Spinal cord (tissue), 10 donors: ENCODE measurements around the gene TBC1D9B. TPM values are rescaled to one million over a fixed set of nuclear protein-coding genes. Genes with fewer than 3 reads are reported as not detected.

ENCODE experiments used
- DNase-seq, 6 donors: peaks; one replicate each; pipeline versions ENCODE4 v3.0.0 to v3.0.0-alpha.2; 2013 to 2015; ENCODE audit warnings: low spot score in 6 of 6, low read depth in 4 of 6
- H3K27ac ChIP-seq: one replicate; pipeline ENCODE4 v1.5.1; 2013; ENCODE audit warnings: low read depth, low read length, control low read depth
- H3K27me3 ChIP-seq: one replicate; pipeline ENCODE4 v1.6.1; 2013; ENCODE audit warnings: low read length; ENCODE audit not compliant: control insufficient read depth, insufficient read depth
- H3K36me3 ChIP-seq: one replicate; pipeline ENCODE4 v1.6.1; 2013; ENCODE audit warnings: low read length; ENCODE audit not compliant: control insufficient read depth, insufficient read depth
- H3K4me1 ChIP-seq: one replicate; pipeline ENCODE4 v1.6.1; 2013; ENCODE audit warnings: low read length; ENCODE audit not compliant: control insufficient read depth, insufficient read depth
- H3K4me3 ChIP-seq: one replicate; pipeline ENCODE4 v1.5.1; 2013; ENCODE audit warnings: low read depth, low read length, control low read depth
- H3K9me3 ChIP-seq: one replicate; pipeline ENCODE4 v1.6.1; 2013; ENCODE audit warnings: low read length; ENCODE audit not compliant: control insufficient read depth, insufficient read depth
- WGBS: methylation state at CpG from one replicate; pipeline ENCODE4 v1.1.5; 2013; ENCODE audit warnings: missing lambda C conversion rate; ENCODE audit not compliant: insufficient coverage; 5-methylcytosine and 5-hydroxymethylcytosine counted together
- polyA plus RNA-seq, 2 donors: library from polyadenylated mRNA; unstranded; fragments of 120-200 nt; gene quantifications; one replicate each; pipeline ENCODE4 v1.2.1, GENCODE V29; 2013; ENCODE audit not compliant: insufficient read length in 2 of 2
- total RNA-seq, 2 donors: library from RNA; depleted of rRNA in 1 of 2; stranded (reverse); fragments of 120-200 nt in 1 of 2; fragments of >200 nt in 1 of 2; gene quantifications; one replicate each; pipeline versions ENCODE4 v1.2.3 to v1.2.4, GENCODE V29; 2013 to 2014
- donor health status: healthy.

TBC1D9B gene
- total and polyA plus RNA-seq, 4 donors, result 46.0 to 124 (median 75.1) TPM

- 1% methylated on average over 25 of the region's 35 CpGs for WGBS
Observed at GRCh38 chr5:179818746-179819295, 88.9 kb downstream of the TBC1D9B start.

GRCh38 chr5:179817890-179818745 lies 89.6 kb downstream of the TBC1D9B start:
- Histone ChIP-seq H3K9me3 (no peaks in the 10 kb centered on the region), H3K27ac (peak overlapping the region; percentile 85)
- no peak for DNase-seq

More at GRCh38 chr5:179818746-179819295, 88.9 kb downstream of the TBC1D9B start:
- H3K27ac ChIP-seq, result peak overlapping the region; percentile 85
- peaks cover 25% of the 10 kb centered on the region for H3K36me3 ChIP-seq
- H3K9me3 ChIP-seq, result no peaks in the 10 kb centered on the region
- DNase-seq, result peak in 2 of 6 donors; percentile 87 to 91
- peaks cover 55% of the 10 kb centered on the region for H3K4me1 ChIP-seq
- H3K4me3 ChIP-seq, result peak overlapping the region; percentile 59
- peaks cover 7% of the 10 kb centered on the region for H3K27me3 ChIP-seq

GRCh38 chr5:179817470-179817840 lies 90.2 kb downstream of the TBC1D9B start:
- H3K4me3 ChIP-seq, result peak overlapping the region; percentile 29
- no peak overlapping the region for H3K27ac ChIP-seq
- H3K4me1 ChIP-seq, result peaks cover 49% of the 10 kb centered on the region
- WGBS, result 77% methylated on average over 5 of the region's 8 CpGs
- H3K9me3 ChIP-seq, result no peaks in the 10 kb centered on the region
- peaks cover 7% of the 10 kb centered on the region for H3K27me3 ChIP-seq
- H3K36me3 ChIP-seq, result peaks cover 26% of the 10 kb centered on the region
- no peak for DNase-seq

More at GRCh38 chr5:179817890-179818745, 89.6 kb downstream of the TBC1D9B start:
- peak overlapping the region; percentile 59 for H3K4me3 ChIP-seq
- H3K4me1 ChIP-seq, result peaks cover 55% of the 10 kb centered on the region
- WGBS, result 75% methylated on average over 11 of the region's 14 CpGs
- H3K36me3 ChIP-seq, result peaks cover 25% of the 10 kb centered on the region
- H3K27me3 ChIP-seq, result peaks cover 7% of the 10 kb centered on the region

- Histone ChIP-seq H3K4me1 (peaks cover 44% of the 10 kb centered on the region), H3K27me3 (peaks cover 7% of the 10 kb centered on the region), H3K4me3 (peak overlapping the region; percentile 29), H3K27ac (no peak overlapping the region), H3K9me3 (no peaks in the 10 kb centered on the region), H3K36me3 (peaks cover 30% of the 10 kb centered on the region)
- DNase-seq, result no peak
- 3% methylated on average over 71 of the region's 72 CpGs for WGBS
Observed at GRCh38 chr5:179816796-179817469, 90.8 kb downstream of the TBC1D9B start.

GRCh38 chr5:179816401-179816795 lies 91.3 kb downstream of the TBC1D9B start:
- no peak for DNase-seq
- H3K9me3 ChIP-seq, result no peaks in the 10 kb centered on the region
- H3K4me3 ChIP-seq, result peak overlapping the region; percentile 29
- no peak overlapping the region for H3K27ac ChIP-seq
- peaks cover 7% of the 10 kb centered on the region for H3K27me3 ChIP-seq
- WGBS, result 34% methylated on average over 21 of the region's 23 CpGs
- peaks cover 35% of the 10 kb centered on the region for H3K36me3 ChIP-seq
- H3K4me1 ChIP-seq, result peaks cover 41% of the 10 kb centered on the region

- H3K36me3 ChIP-seq, result peaks cover 38% of the 10 kb centered on the region
- no peak for DNase-seq
- no peaks in the 10 kb centered on the region for H3K9me3 ChIP-seq
- WGBS, result 95% methylated on average over 19 of the region's 21 CpGs
- H3K4me1 ChIP-seq, result peaks cover 39% of the 10 kb centered on the region
- H3K27me3 ChIP-seq, result peaks cover 7% of the 10 kb centered on the region
- no peak overlapping the region for H3K4me3 ChIP-seq
- H3K27ac ChIP-seq, result no peak overlapping the region
Observed at GRCh38 chr5:179815491-179816249, 92.0 kb downstream of the TBC1D9B start.

- Histone ChIP-seq H3K27ac (no peak overlapping the region), H3K36me3 (peaks cover 38% of the 10 kb centered on the region), H3K4me3 (no peak overlapping the region), H3K9me3 (no peaks in the 10 kb centered on the region), H3K4me1 (peaks cover 25% of the 10 kb centered on the region), H3K27me3 (peaks cover 7% of the 10 kb centered on the region)
- WGBS, result no CpG with 5 or more reads among the region's 3 CpGs
- DNase-seq, result no peak
Observed at GRCh38 chr5:179814090-179814489, 93.6 kb downstream of the TBC1D9B start.

GRCh38 chr5:179812997-179813607 lies 94.6 kb downstream of the TBC1D9B start:
- no peak overlapping the region for H3K27ac ChIP-seq
- 91% methylated on average over 5 of the region's 5 CpGs for WGBS
- DNase-seq, result no peak

More at GRCh38 chr5:179812997-179813607, 94.6 kb downstream of the TBC1D9B start:
- H3K9me3 ChIP-seq, result no peaks in the 10 kb centered on the region
- peaks cover 7% of the 10 kb centered on the region for H3K27me3 ChIP-seq
- peaks cover 20% of the 10 kb centered on the region for H3K4me1 ChIP-seq
- H3K4me3 ChIP-seq, result no peak overlapping the region
- H3K36me3 ChIP-seq, result peaks cover 34% of the 10 kb centered on the region
